ENCODE data around the gene BBX. TPM values are rescaled to one million over a fixed set of nuclear protein-coding genes. Genes with fewer than 3 reads are reported as not detected.

BBX gene
- total and polyA plus RNA-seq, 2 of the 13 experiments (the other 11 are each of a cell fraction or from before 2014, with no cell fraction given): 13.7 to 23.2 TPM

DNA sequence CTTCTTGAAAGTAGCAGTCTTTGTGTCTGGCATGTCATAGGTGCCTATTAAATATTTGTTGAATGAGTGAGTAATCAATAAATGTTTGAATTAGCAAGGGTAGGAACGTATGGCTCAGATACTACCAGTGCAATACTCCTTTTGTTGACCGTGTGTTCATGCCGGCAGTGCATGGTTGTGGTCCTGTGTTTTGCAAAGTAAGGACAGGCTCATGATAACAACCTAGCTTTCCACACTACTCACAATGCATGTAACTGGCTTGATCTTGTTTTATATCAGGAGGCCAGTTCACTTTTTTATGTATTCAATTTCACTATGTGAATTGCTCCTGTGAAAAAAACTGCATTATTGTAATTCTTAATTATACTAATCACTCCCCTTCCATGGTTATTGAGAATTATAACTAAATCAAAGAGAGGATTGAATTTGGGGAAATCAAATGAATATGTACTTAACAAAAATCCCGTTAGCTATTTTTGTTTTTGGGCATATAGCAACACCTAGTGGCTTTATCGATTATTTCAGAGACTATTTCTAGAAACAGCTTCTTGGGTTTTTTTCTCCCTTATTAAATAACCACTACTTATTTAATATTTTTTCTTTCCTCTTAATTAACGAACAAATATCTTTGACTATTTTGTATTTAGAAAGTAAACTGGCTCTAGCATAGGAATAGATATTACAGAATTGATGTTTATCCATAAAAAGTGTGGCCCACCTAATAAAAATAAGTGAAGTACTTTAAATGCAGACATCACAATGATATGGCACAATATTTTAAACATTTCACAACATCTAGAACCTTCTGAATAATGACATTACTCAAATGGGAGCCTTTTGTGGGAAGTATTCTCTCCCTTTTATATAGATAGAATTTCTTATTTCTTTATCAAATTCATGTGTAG, 218.5 kb downstream of the BBX start:
- ATAC-seq (no peak), FAIRE-seq (no peak), DNase-seq (ENCODE audit: low spot score) (peak; percentile 8)
- ChIA-PET CTCF (ENCODE audit: low intra/inter-chr PET ratio, low total read pairs) (interaction anchor here (1.0 to 2.6 kb wide), 5 partner anchors 64 to 506 kb away, joined by 4 to 34 read pairs (median 5); no protein-coding TSS in a partner anchor), POLR2A (no interaction called here)
- Histone ChIP-seq H3K36me3 (replicated peaks in 1 of 2; ENCODE audit: control insufficient read depth in 1 of 2, insufficient read depth in 2 of 2, low read length in 2 of 2) (peaks cover 3 to 7% of the 10 kb centered on the region in 2 experiments; a peak in 4 of 5 replicates), H2AFZ (ENCODE audit: low read length) (no peak overlapping the region), H4K20me1 (ENCODE audit: insufficient read depth, low read length) (no peaks in the 10 kb centered on the region), H3K27ac (ENCODE audit: extremely low read length, insufficient read depth, low read length) (no peak overlapping the region), H3K27me3 (ENCODE audit: control insufficient read depth in 1 of 2, insufficient read depth in 2 of 2, low read length in 2 of 2) (no peaks in the 10 kb centered on the region; a peak in 1 of 5 replicates), H3K79me2 (ENCODE audit: insufficient read depth, low read length) (no peaks in the 10 kb centered on the region), H3K4me3 (replicated peaks in 1 of 3; ENCODE audit: insufficient read depth in 1 of 3, low read depth in 2 of 3, low read length in 3 of 3) (no peak overlapping the region), H3K9me3 (ENCODE audit: low read length) (no peaks in the 10 kb centered on the region), H3K4me2 (ENCODE audit: low read depth, low read length) (no peak overlapping the region), H3K4me1 (ENCODE audit: insufficient read depth, low read length) (peaks cover 11% of the 10 kb centered on the region; the same call in 1 of the 2 replicates), H3K9ac (ENCODE audit: insufficient read depth, low read depth, low read length) (no peak overlapping the region)
- in situ Hi-C loops (cut with HindIII; ENCODE audit: extremely low pct_ligation_motif_present, low pct_unique_long_range_greater_than_20kb) (loop anchor here (5.0 to 10.0 kb wide), 2 partner anchors 64 to 166 kb away; no protein-coding TSS in a partner anchor), intact Hi-C loops (cut with micrococcal nuclease; ENCODE audit: unreplicated experiment) (loop anchor here (1.0 kb wide), 2 partner anchors 65 to 81 kb away; no protein-coding TSS in a partner anchor)
- 62% methylated on average over 6 of the region's 6 CpGs for WGBS (ENCODE audit: low lambda C conversion rate)
- no peak for TF ChIP-seq ZFP1 (CRISPR knock-in tag; IDR thresholded peaks at IDR 0.05)
- TF ChIP-seq, protein P1, sequence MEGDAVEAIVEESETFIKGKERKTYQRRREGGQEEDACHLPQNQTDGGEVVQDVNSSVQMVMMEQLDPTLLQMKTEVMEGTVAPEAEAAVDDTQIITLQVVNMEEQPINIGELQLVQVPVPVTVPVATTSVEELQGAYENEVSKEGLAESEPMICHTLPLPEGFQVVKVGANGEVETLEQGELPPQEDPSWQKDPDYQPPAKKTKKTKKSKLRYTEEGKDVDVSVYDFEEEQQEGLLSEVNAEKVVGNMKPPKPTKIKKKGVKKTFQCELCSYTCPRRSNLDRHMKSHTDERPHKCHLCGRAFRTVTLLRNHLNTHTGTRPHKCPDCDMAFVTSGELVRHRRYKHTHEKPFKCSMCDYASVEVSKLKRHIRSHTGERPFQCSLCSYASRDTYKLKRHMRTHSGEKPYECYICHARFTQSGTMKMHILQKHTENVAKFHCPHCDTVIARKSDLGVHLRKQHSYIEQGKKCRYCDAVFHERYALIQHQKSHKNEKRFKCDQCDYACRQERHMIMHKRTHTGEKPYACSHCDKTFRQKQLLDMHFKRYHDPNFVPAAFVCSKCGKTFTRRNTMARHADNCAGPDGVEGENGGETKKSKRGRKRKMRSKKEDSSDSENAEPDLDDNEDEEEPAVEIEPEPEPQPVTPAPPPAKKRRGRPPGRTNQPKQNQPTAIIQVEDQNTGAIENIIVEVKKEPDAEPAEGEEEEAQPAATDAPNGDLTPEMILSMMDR (CRISPR knock-in tag; IDR thresholded peaks at IDR 0.05): peak; percentile 36; the same call in 1 of the 2 replicates
- TF ChIP-seq ZNF75D (CRISPR knock-in tag; IDR thresholded peaks at IDR 0.05; ENCODE audit: borderline replicate concordance): no peak
- TF ChIP-seq ZNF549 (CRISPR knock-in tag; IDR thresholded peaks at IDR 0.05): no peak
- no peak for TF ChIP-seq XBP1 (CRISPR knock-in tag; IDR thresholded peaks at IDR 0.05)
- 0 out of 2 replicates have a peak, but pooled peaks have one; percentile 34 for TF ChIP-seq RAD21 (CRISPR knock-in tag; IDR thresholded peaks at IDR 0.05)
- peak; percentile 60 for TF ChIP-seq STAG1 (CRISPR knock-in tag; IDR thresholded peaks at IDR 0.05)
- TF ChIP-seq ZNF747 (CRISPR knock-in tag; IDR thresholded peaks at IDR 0.05; ENCODE audit: borderline replicate concordance): no peak
- no peak for TF ChIP-seq ZNF121 (CRISPR knock-in tag; IDR thresholded peaks at IDR 0.05)
- BruUV-seq (replicated peaks): no TSS peak
